K562 (cell line): ENCODE measurements around the gene NDUFS5. TPM values are rescaled to one million over a fixed set of nuclear protein-coding genes. Genes with fewer than 3 reads are reported as not detected.

Experiments
- ATF1 ChIP-seq, 2 experiments: fragments of 450-650 bp in 1 of 2; IDR thresholded peaks; 2 replicates each; pipeline ENCODE4 v1.6.1; 2016; ENCODE audit warnings: missing compliant biosample characterization in 1 of 2, missing genetic modification characterization in 1 of 2
- CBX8 ChIP-seq: fragments of 200-600 bp; sonication (generic); IDR thresholded peaks from 2 replicates; pipeline ENCODE4 v1.6.1; 2012; ENCODE audit warnings: borderline replicate concordance, mixed run types, low read depth, mild to moderate bottlenecking, moderate library complexity, mixed read lengths, low read length, control low read depth, inconsistent platforms; ENCODE audit not compliant: poor library complexity, severe bottlenecking; ENCODE audit errors: extremely low read depth
- CSDE1 ChIP-seq, 2 experiments: fragments of 450-650 bp; IDR thresholded peaks; 2 replicates each; pipeline ENCODE4 v1.6.1; 2016; ENCODE audit warnings: mild to moderate bottlenecking in 1 of 2
- DDX20 ChIP-seq: fragments of 450-650 bp; IDR thresholded peaks from 2 replicates; pipeline ENCODE4 v1.6.1; 2016; ENCODE audit warnings: missing genetic modification characterization, low read depth, mild to moderate bottlenecking, missing compliant biosample characterization, moderate library complexity
- DNMT1 ChIP-seq: fragments of 450-650 bp; IDR thresholded peaks from 2 replicates; pipeline ENCODE4 v1.6.1; 2016; ENCODE audit warnings: antibody characterized with exemption, mild to moderate bottlenecking
- DPF2 ChIP-seq: fragments of 450-650 bp; IDR thresholded peaks from 2 replicates; pipeline ENCODE4 v1.6.1; 2016
- GTF2F1 ChIP-seq: IDR thresholded peaks from 2 replicates; pipeline ENCODE4 v1.6.1; 2011; ENCODE audit warnings: low read depth, low read length, improper control_type of control experiment
- HDAC1 ChIP-seq, 2 experiments: fragments of 450-650 bp; IDR thresholded peaks; 2 replicates each; pipeline ENCODE4 v1.6.1; 2016 to 2017; ENCODE audit warnings: inconsistent platforms in 1 of 2, mild to moderate bottlenecking in 1 of 2, moderate library complexity in 1 of 2
- ILF3 ChIP-seq: fragments of 450-650 bp; IDR thresholded peaks from 2 replicates; pipeline ENCODE4 v1.6.1; 2018; ENCODE audit warnings: antibody characterized with exemption, mild to moderate bottlenecking, moderate library complexity, borderline replicate concordance
- KLF13 ChIP-seq: fragments of 450-650 bp; IDR thresholded peaks from 2 replicates; pipeline ENCODE4 v1.6.1; 2016; ENCODE audit warnings: missing genetic modification characterization, low read depth, mild to moderate bottlenecking, missing compliant biosample characterization, moderate library complexity, borderline replicate concordance
- MEF2D ChIP-seq: conservative IDR thresholded peaks from 2 replicates; pipeline ENCODE4 v1.6.1; 2016; ENCODE audit warnings: low read depth, missing genetic modification characterization, missing compliant biosample characterization
- MLLT1 ChIP-seq, 2 experiments: fragments of 450-650 bp; IDR thresholded peaks; 2 replicates each; pipeline ENCODE4 v1.6.1; 2016
- NONO ChIP-seq, 2 experiments: fragments of 200-400 bp in 1 of 2; fragments of 450-650 bp in 1 of 2; formaldehyde crosslinking in 1 of 2; IDR thresholded peaks; 2 replicates each; pipeline ENCODE4 v1.6.1; 2017; ENCODE audit warnings: low read depth in 2 of 2, mild to moderate bottlenecking in 2 of 2, moderate library complexity in 2 of 2, low read length in 1 of 2
- NR4A1 ChIP-seq, 2 experiments: fragments of 250-450 bp in 1 of 2; fragments of 450-650 bp in 1 of 2; sonication (Bioruptor Pico) in 1 of 2; IDR thresholded peaks; 2 replicates each; pipeline versions ENCODE4 v1.4.0 to v1.6.1; 2016 to 2020; ENCODE audit warnings: mild to moderate bottlenecking in 2 of 2, missing compliant biosample characterization in 1 of 2, missing genetic modification characterization in 1 of 2, moderate library complexity in 1 of 2
- RFX5 ChIP-seq: IDR thresholded peaks from 2 replicates; pipeline ENCODE4 v1.6.1; 2011; ENCODE audit warnings: low read depth, mild to moderate bottlenecking, improper control_type of control experiment, low read length
- TBP ChIP-seq: optimal IDR thresholded peaks from 2 replicates; pipeline ENCODE3; 2011; ENCODE audit warnings: low read depth, low read length, improper control_type of control experiment
- ZNF75A ChIP-seq: fragments of 450-650 bp; formaldehyde crosslinking; IDR thresholded peaks from 2 replicates; pipeline ENCODE4 v1.4.0; 2020; ENCODE audit warnings: mild to moderate bottlenecking
- polyA plus RNA-seq, 8 experiments: library from polyadenylated mRNA; depleted of rRNA in 4 of 8; stranded (reverse) in 5 of 8; unstranded in 3 of 8; fragments of >200 nt; fragmentation: Nextera tagmentation in 2 of 8; fragmentation: Illumina TruSeq in 1 of 8; extraction: Ambion mirVana in 2 of 8; extraction: Trizol in 1 of 8; gene quantifications; 2 replicates each; pipeline versions ENCODE4 v1.2.1 to v1.2.3, GENCODE V29; 2011 to 2014; ENCODE audit warnings: inconsistent platforms in 1 of 8, missing spikeins in 1 of 8
- total RNA-seq, 7 experiments: library from RNA; depleted of rRNA in 6 of 7; stranded (reverse); fragments of >200 nt in 6 of 7; fragmentation: Illumina TruSeq in 2 of 7; extraction: Trizol in 2 of 7; gene quantifications; 2 replicates each; pipeline versions ENCODE4 v1.2.1 to v1.2.3, GENCODE V29; 2011 to 2021; ENCODE audit warnings: low replicate concordance in 1 of 7
- TF ChIP-seq, protein P1 (sequence below), 3 experiments: fragments of 200-800 bp in 1 of 3; sonication (Bioruptor generic) in 1 of 3; sonication (generic) in 1 of 3; formaldehyde crosslinking in 1 of 3; IDR thresholded peaks; 2 replicates each; pipeline versions ENCODE4 v1.6.1 to v1.8.0; 2016 to 2022; ENCODE audit warnings: mild to moderate bottlenecking in 2 of 3, missing compliant biosample characterization in 2 of 3, missing genetic modification characterization in 2 of 3, missing genetic modification reagents in 1 of 3
- TF ChIP-seq, protein P2 (sequence below): sonication (generic); formaldehyde crosslinking; IDR thresholded peaks from 2 replicates; pipeline ENCODE4 v1.8.0; 2023; ENCODE audit warnings: mild to moderate bottlenecking, missing genetic modification reagents

The NDUFS5 gene
- total and polyA plus RNA-seq, 9 of the 15 experiments (the other 6 are each of a cell fraction or from before 2014, with no cell fraction given), result 499 to 2,737 (median 1,281) TPM

DNA sequence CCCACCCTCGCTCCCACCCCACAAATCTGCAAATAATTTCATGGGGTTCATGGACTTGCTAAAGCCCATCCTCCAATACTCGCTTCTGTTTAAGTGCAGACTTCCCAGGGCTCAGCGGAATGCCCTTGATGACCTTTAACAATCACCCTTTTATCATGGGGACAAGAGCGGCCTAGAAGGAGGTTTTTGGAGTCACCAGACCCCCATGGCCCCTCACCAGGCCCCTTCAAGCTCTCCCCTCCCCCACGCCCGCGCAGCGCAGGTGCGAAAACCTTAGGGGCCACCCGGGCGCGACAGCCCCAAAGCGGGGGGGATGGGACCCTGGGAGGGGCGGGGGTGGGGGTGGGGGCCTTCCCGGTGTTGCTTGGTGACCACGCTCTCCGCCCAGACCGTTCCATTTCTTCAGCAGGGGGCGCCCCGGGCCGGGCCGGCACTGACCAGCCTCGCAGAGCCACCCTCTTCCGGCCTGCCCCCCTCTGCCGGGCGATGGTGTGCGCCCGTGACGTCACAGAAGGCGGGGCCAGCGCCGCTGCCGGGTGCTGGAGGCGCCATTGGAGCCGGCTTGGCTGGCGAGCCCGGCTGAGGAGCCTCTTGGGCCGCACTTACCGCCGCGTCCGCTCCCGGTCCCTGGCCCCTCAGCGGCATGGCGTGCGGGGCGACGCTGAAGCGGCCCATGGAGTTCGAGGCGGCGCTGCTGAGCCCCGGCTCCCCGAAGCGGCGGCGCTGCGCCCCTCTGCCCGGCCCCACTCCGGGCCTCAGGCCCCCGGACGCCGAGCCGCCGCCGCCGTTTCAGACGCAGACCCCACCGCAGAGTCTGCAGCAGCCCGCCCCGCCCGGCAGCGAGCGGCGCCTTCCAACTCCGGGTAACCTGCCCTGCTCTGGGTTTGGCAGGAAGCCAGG is 35.2 kb upstream of the NDUFS5 start, which contains the start of gene AKIRIN1 (continued):
- TF ChIP-seq ATF1 (CRISPR knock-in tag; IDR thresholded peaks at IDR 0.05) (peak; percentile 84), ATF1 (tag; IDR thresholded peaks at IDR 0.05) (peak; percentile 98), KLF13 (tag) (0 out of 2 replicates have a peak, but pooled peaks have one; percentile 16), CBX8 (no peak), ILF3 (peak; percentile 49; the same call in 1 of the 2 replicates), DNMT1 (no peak), MEF2D (tag) (no peak), MLLT1 (IDR thresholded peaks at IDR 0.05) (peak in 1 of 2 experiments; percentile 29; a peak in 1 of 4 replicates), TBP (peak; percentile 98), NONO (IDR thresholded peaks at IDR 0.05; ENCODE audit: low read depth in 2 of 2, low read length in 1 of 2) (peak; percentile 92 to 99), DDX20 (tag) (no peak), ZNF75A (CRISPR knock-in tag) (no peak), CSDE1 (IDR thresholded peaks at IDR 0.05) (peak in 1 of 2 experiments; percentile 72; a peak in 2 of 4 replicates), NR4A1 (CRISPR knock-in tag; IDR thresholded peaks at IDR 0.05) (no peak), NR4A1 (tag; IDR thresholded peaks at IDR 0.05) (peak; percentile 24; the same call in 1 of the 2 replicates), GTF2F1 (peak; percentile 57; the same call in 1 of the 2 replicates), DPF2 (peak; percentile 60; the same call in 1 of the 2 replicates), RFX5 (peak; percentile 63; the same call in 1 of the 2 replicates), HDAC1 (IDR thresholded peaks at IDR 0.05) (peak in 1 of 2 experiments; percentile 30; a peak in 1 of 4 replicates)
- TF ChIP-seq, protein P1, sequence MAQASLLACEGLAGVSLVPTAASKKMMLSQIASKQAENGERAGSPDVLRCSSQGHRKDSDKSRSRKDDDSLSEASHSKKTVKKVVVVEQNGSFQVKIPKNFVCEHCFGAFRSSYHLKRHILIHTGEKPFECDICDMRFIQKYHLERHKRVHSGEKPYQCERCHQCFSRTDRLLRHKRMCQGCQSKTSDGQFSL (CRISPR knock-in tag; IDR thresholded peaks at IDR 0.05), result peak; percentile 80
- TF ChIP-seq, protein P1 (tag; IDR thresholded peaks at IDR 0.05), result peak in 1 of 2 experiments; percentile 85; a peak in 2 of 4 replicates
- TF ChIP-seq, protein P2, sequence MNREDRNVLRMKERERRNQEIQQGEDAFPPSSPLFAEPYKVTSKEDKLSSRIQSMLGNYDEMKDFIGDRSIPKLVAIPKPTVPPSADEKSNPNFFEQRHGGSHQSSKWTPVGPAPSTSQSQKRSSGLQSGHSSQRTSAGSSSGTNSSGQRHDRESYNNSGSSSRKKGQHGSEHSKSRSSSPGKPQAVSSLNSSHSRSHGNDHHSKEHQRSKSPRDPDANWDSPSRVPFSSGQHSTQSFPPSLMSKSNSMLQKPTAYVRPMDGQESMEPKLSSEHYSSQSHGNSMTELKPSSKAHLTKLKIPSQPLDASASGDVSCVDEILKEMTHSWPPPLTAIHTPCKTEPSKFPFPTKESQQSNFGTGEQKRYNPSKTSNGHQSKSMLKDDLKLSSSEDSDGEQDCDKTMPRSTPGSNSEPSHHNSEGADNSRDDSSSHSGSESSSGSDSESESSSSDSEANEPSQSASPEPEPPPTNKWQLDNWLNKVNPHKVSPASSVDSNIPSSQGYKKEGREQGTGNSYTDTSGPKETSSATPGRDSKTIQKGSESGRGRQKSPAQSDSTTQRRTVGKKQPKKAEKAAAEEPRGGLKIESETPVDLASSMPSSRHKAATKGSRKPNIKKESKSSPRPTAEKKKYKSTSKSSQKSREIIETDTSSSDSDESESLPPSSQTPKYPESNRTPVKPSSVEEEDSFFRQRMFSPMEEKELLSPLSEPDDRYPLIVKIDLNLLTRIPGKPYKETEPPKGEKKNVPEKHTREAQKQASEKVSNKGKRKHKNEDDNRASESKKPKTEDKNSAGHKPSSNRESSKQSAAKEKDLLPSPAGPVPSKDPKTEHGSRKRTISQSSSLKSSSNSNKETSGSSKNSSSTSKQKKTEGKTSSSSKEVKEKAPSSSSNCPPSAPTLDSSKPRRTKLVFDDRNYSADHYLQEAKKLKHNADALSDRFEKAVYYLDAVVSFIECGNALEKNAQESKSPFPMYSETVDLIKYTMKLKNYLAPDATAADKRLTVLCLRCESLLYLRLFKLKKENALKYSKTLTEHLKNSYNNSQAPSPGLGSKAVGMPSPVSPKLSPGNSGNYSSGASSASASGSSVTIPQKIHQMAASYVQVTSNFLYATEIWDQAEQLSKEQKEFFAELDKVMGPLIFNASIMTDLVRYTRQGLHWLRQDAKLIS (CRISPR knock-in tag), result peak; percentile 70; the same call in 1 of the 2 replicates
